Astrocyte (in vitro differentiated cells and primary cell): ENCODE results near the gene GLYAT. TPM values are rescaled to one million over a fixed set of nuclear protein-coding genes. Genes with fewer than 3 reads are reported as not detected.
"Not testable (repeated sequence)": the region's sequence is repeated elsewhere in the genome, so short reads cannot be mapped to it uniquely, and the experiment has no call there.

ENCODE experiments used
- DNase-seq: peaks from one replicate; pipeline ENCODE4 v3.0.0-alpha.2; 2010; ENCODE audit warnings: low read depth
- FAIRE-seq: peaks from 2 replicates; lab custom pipeline; 2011; peaks lifted over from hg19 to GRCh38; lab: Jason Lieb, UNC
- H2AFZ ChIP-seq: 2 replicates; pipeline ENCODE4 v1.6.0; 2012; ENCODE audit warnings: low read depth, low read length, inconsistent platforms
- H3K27ac ChIP-seq: 2 replicates; pipeline ENCODE4 v1.5.1; 2011; ENCODE audit warnings: low read depth, low read length, inconsistent platforms
- H3K27me3 ChIP-seq: 2 replicates; pipeline ENCODE4 v1.6.0; 2011; ENCODE audit warnings: low read length, inconsistent platforms; ENCODE audit not compliant: insufficient read depth
- H3K36me3 ChIP-seq: 2 replicates; pipeline ENCODE4 v1.5.1; 2011; ENCODE audit warnings: low read length, inconsistent platforms; ENCODE audit not compliant: insufficient read depth
- H3K4me1 ChIP-seq: 2 replicates; pipeline ENCODE4 v1.5.1; 2011; ENCODE audit warnings: low read length, inconsistent platforms; ENCODE audit not compliant: insufficient read depth
- H3K4me2 ChIP-seq: 2 replicates; pipeline ENCODE4 v1.6.0; 2012; ENCODE audit warnings: low read length, inconsistent platforms
- H3K4me3 ChIP-seq: 2 replicates; pipeline ENCODE4 v1.5.1; 2011; ENCODE audit warnings: low read depth, mild to moderate bottlenecking, low read length, inconsistent platforms; ENCODE audit not compliant: insufficient read depth
- H3K79me2 ChIP-seq: 2 replicates; pipeline ENCODE4 v1.6.0; 2012; ENCODE audit warnings: mild to moderate bottlenecking, low read length, inconsistent platforms; ENCODE audit not compliant: insufficient read depth
- H3K9ac ChIP-seq: 2 replicates; pipeline ENCODE4 v1.6.0; 2012; ENCODE audit warnings: mild to moderate bottlenecking, low read length, inconsistent platforms
- H3K9me3 ChIP-seq: 2 replicates; pipeline ENCODE4 v1.5.1; 2012; ENCODE audit warnings: low read depth, mild to moderate bottlenecking, low read length, inconsistent platforms; ENCODE audit not compliant: insufficient read depth
- H4K20me1 ChIP-seq: 2 replicates; pipeline ENCODE4 v1.6.0; 2012; ENCODE audit warnings: low read length, inconsistent platforms; ENCODE audit not compliant: insufficient read depth
- H3K27ac Mint-ChIP-seq: one replicate; pipeline ENCODE4 v1.8.0; 2021; ENCODE audit warnings: mild to moderate bottlenecking, mixed read lengths; ENCODE audit not compliant: unreplicated experiment
- H3K27me3 Mint-ChIP-seq: one replicate; pipeline ENCODE4 v1.8.0; 2021; ENCODE audit warnings: low read depth, mixed read lengths; ENCODE audit not compliant: unreplicated experiment
- H3K36me3 Mint-ChIP-seq: one replicate; pipeline ENCODE4 v1.8.0; 2021; ENCODE audit warnings: low read depth, mixed read lengths; ENCODE audit not compliant: unreplicated experiment
- H3K4me1 Mint-ChIP-seq: one replicate; pipeline ENCODE4 v1.8.0; 2021; ENCODE audit warnings: low read depth, mixed read lengths; ENCODE audit not compliant: unreplicated experiment
- H3K4me3 Mint-ChIP-seq: one replicate; pipeline ENCODE4 v1.8.0; 2021; ENCODE audit warnings: mild to moderate bottlenecking, moderate library complexity, mixed read lengths; ENCODE audit not compliant: unreplicated experiment
- H3K9me3 Mint-ChIP-seq: one replicate; pipeline ENCODE4 v1.8.0; 2021; ENCODE audit warnings: mild to moderate bottlenecking, mixed read lengths; ENCODE audit not compliant: unreplicated experiment
- CTCF ChIP-seq: IDR thresholded peaks from 2 replicates; pipeline ENCODE4 v1.5.1; 2011; ENCODE audit warnings: low read depth, mild to moderate bottlenecking, inconsistent platforms, low read length, moderate library complexity; ENCODE audit not compliant: insufficient read depth
- EZH2 ChIP-seq: IDR thresholded peaks from 2 replicates; pipeline ENCODE4 v1.6.1; 2012; ENCODE audit warnings: mild to moderate bottlenecking, low read length, inconsistent platforms; ENCODE audit not compliant: insufficient read depth
- total RNA-seq: library from RNA; stranded (reverse); gene quantifications from 2 replicates; pipeline ENCODE4 v1.2.1, GENCODE V29; 2021

The GLYAT gene
- total RNA-seq, 1 donor from 2014 or later: not detected

DNA sequence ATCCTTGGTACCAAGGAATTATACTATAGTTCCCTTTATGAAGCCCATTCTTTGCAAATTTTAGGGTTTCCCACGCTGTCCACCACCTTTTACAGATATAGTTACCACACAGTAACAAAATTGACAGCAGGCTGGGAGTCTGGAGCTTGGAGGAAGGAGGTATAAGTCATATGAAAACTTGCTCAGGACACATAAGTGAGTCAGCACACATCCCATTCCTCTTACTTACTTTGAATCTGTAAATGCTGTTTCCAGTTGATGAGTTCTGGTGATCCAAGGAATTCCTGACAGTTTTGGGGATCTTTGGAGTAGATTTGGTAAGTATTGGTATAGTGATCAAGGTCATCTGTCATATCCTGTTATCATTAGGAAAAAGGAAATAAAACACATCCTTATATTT is 19.2 kb downstream of the GLYAT start:
- H3K9me3 ChIP-seq: no peaks in the 10 kb centered on the region

DNA sequence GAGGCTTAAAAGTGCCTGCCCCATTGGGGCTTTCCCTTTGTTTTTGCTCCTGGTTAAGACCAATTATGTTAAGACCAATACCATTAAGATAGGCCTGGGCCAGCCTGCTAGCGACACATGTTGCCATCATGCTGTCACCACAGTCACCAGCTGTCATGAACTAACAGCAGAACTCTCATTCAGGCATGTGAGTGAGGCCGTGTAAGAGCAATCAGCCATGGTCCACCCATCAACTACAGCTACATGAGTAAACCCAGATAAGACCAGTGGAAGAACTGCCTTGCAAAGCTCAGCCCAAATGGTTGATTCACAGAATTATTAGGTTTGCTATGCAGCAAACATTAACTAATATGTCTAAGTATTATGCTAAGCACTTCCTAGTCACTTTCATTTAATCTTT is 19.9 kb downstream of the GLYAT start:
- TF ChIP-seq CTCF (no peak), EZH2 (no peak)
- H3K79me2 ChIP-seq: no peaks in the 10 kb centered on the region
- no peak overlapping the region for H3K27ac Mint-ChIP-seq
- no peaks in the 10 kb centered on the region for H3K4me1 ChIP-seq
- H3K36me3 Mint-ChIP-seq: no peaks in the 10 kb centered on the region
- no peaks in the 10 kb centered on the region for H4K20me1 ChIP-seq
- no peaks in the 10 kb centered on the region for H3K36me3 ChIP-seq
- H3K9me3 ChIP-seq: no peaks in the 10 kb centered on the region
- H3K4me3 Mint-ChIP-seq: no peak overlapping the region
- H3K27me3 ChIP-seq: no peaks in the 10 kb centered on the region
- H3K9ac ChIP-seq: no peak overlapping the region
- DNase-seq (no peak), FAIRE-seq (no peak)
- no peak overlapping the region for H3K4me2 ChIP-seq
- no peaks in the 10 kb centered on the region for H3K4me1 Mint-ChIP-seq
- no peak overlapping the region for H3K27ac ChIP-seq
- no peak overlapping the region for H3K4me3 ChIP-seq
- peaks cover 11% of the 10 kb centered on the region for H3K9me3 Mint-ChIP-seq
- peaks cover 3% of the 10 kb centered on the region for H3K27me3 Mint-ChIP-seq
- no peak overlapping the region for H2AFZ ChIP-seq

More for the DNA sequence above, 19.2 kb downstream of the GLYAT start:
- no peaks in the 10 kb centered on the region for H3K4me1 Mint-ChIP-seq
- Histone ChIP-seq H3K79me2 (no peaks in the 10 kb centered on the region), H3K4me2 (no peak overlapping the region), H3K36me3 (no peaks in the 10 kb centered on the region), H3K27ac (no peak overlapping the region), H4K20me1 (no peaks in the 10 kb centered on the region), H3K9ac (no peak overlapping the region), H3K4me3 (no peak overlapping the region), H3K4me1 (no peaks in the 10 kb centered on the region), H3K27me3 (no peaks in the 10 kb centered on the region), H2AFZ (no peak overlapping the region)
- TF ChIP-seq EZH2: no peak
- no peak for TF ChIP-seq CTCF
- H3K27ac Mint-ChIP-seq: no peak overlapping the region
- H3K9me3 Mint-ChIP-seq: peaks cover 11% of the 10 kb centered on the region
- no peak overlapping the region for H3K4me3 Mint-ChIP-seq
- no peaks in the 10 kb centered on the region for H3K36me3 Mint-ChIP-seq
- H3K27me3 Mint-ChIP-seq: peaks cover 3% of the 10 kb centered on the region
- DNase-seq (no peak), FAIRE-seq (no peak)

DNA sequence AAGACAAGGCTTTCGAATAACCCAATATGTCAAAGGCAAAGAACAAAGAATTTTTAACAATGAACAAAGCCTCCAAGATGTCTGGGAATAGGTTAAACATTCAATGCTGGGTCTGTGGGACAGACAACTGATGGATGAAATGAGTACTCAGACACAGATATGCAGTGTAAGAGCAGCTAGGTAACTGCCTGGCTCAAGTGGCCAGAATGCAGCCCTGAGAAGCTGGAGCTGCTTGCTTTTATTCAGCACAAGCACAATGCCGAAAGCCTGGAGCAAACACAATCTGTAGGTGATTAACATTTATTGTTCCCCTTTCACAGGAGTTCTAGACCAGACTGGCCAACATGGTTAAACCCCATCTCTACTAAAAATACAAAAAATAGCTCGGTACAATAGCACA is 24.0 kb downstream of the GLYAT start:
- Histone ChIP-seq H3K9me3 (no peaks in the 10 kb centered on the region), H3K4me2 (no peak overlapping the region), H3K27ac (no peak overlapping the region), H3K4me1 (no peaks in the 10 kb centered on the region), H3K36me3 (no peaks in the 10 kb centered on the region), H3K79me2 (no peaks in the 10 kb centered on the region), H4K20me1 (no peaks in the 10 kb centered on the region), H3K4me3 (no peak overlapping the region), H3K27me3 (no peaks in the 10 kb centered on the region), H3K9ac (no peak overlapping the region), H2AFZ (no peak overlapping the region)
- Mint-ChIP-seq H3K4me1 (no peaks in the 10 kb centered on the region), H3K27me3 (peaks cover 3% of the 10 kb centered on the region), H3K9me3 (peaks cover 19% of the 10 kb centered on the region), H3K4me3 (no peak overlapping the region), H3K27ac (no peak overlapping the region), H3K36me3 (no peaks in the 10 kb centered on the region)
- FAIRE-seq: no peak
- TF ChIP-seq CTCF (no peak), EZH2 (no peak)
- no peak for DNase-seq

DNA sequence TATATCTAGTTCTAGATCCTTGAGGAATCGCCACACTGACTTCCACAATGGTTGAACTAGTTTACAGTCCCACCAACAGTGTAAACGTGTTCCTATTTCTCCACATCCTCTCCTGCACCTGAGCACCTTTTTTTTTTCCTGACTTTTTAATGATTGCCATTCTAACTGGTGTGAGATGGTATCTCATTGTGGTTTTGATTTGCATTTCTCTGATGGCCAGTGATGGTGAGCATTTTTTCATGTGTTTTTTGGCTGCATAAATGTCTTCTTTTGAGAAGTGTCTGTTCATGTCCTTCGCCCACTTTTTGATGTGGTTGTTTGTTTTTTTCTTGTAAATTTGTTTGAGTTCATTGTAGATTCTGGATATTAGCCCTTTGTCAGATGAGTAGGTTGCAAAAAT is 34.9 kb downstream of the GLYAT start:
- H3K9ac ChIP-seq, H3K4me2 ChIP-seq, H4K20me1 ChIP-seq, H3K27me3 ChIP-seq, H3K27ac ChIP-seq, H3K9me3 Mint-ChIP-seq, H3K4me1 Mint-ChIP-seq, H3K27ac Mint-ChIP-seq, H3K36me3 ChIP-seq, H3K9me3 ChIP-seq, H3K4me3 Mint-ChIP-seq, H3K4me3 ChIP-seq, H3K79me2 ChIP-seq, H3K4me1 ChIP-seq, H2AFZ ChIP-seq, DNase-seq, FAIRE-seq, H3K27me3 Mint-ChIP-seq, H3K36me3 Mint-ChIP-seq: not testable (repeated sequence)
